ENCODE data around the gene PRTFDC1.
"Not testable (repeated sequence)": the region's sequence is repeated elsewhere in the genome, so short reads cannot be mapped to it uniquely, and the experiment has no call there.

DNA sequence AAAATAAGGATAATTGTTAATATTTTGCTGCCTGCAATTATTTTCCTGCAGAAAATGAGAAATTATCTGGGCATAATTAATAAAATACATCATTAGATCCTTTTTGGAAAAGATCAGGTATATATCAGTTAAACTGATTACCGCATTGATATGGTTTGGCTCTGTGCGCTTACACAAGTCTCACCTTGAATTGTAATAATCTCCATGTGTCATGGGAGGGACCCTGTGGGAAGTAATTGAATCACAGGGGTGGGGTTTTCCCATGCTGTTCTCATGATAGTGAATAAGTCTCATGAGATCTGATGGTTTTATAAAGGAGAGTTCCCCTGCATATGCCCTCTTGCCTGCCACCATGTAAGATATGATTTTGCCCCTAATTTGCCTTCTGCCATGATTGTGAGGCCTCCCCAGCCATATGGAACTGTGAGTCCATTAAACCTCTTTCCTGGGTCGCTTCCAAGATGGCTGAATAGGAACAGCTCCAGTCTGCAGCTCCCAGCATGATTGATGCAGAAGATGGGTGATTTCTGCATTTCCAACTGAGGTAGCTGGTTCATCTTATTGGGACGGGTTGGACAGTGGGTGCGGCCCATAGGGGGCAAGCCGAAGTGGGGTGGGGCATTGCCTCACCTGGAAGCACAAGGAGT lies 30.1 kb downstream of the PRTFDC1 start:
- not testable (repeated sequence) for TF ChIP-seq ZFP36L1 (CRISPR knock-in tag; IDR thresholded peaks at IDR 0.05); ATF7 (IDR thresholded peaks at IDR 0.05); ATF7 (CRISPR knock-in tag; IDR thresholded peaks at IDR 0.05); POLR2A (IDR thresholded peaks at IDR 0.05; ENCODE audit: insufficient read depth in 1 of 2, low read depth in 2 of 2, low read length in 2 of 2)
